T-helper 22 cell (primary cell): ENCODE measurements around the gene NEK1.
A peak's percentile ranks its signal among the peaks of the same experiment; 100 is the strongest.
"Not testable (repeated sequence)": the region's sequence is repeated elsewhere in the genome, so short reads cannot be mapped to it uniquely, and the experiment has no call there.

ENCODE experiments used
- DNase-seq: peaks from one replicate; pipeline ENCODE4 v3.0.0-alpha.2; 2020; ENCODE audit warnings: low read depth

The NEK1 gene

GRCh38 chr4:169626331-169627282, 14.2 kb upstream of the NEK1 start:
- no peak for DNase-seq

- DNase-seq = no peak
These were observed 13.5 kb upstream of the NEK1 start for GRCh38 chr4:169625886-169626285.

- DNase-seq = not testable (repeated sequence)
These were observed 11.6 kb upstream of the NEK1 start for GRCh38 chr4:169624012-169624411.

GRCh38 chr4:169622566-169622965, 10.2 kb upstream of the NEK1 start:
- no peak for DNase-seq

- peak; percentile 49 for DNase-seq
These were observed 9.5 kb upstream of the NEK1 start for GRCh38 chr4:169621731-169622492.

GRCh38 chr4:169620880-169621248, 8.5 kb upstream of the NEK1 start:
- no peak for DNase-seq

GRCh38 chr4:169619958-169620879, 7.8 kb upstream of the NEK1 start, which contains the start of gene CLCN3:
CLCN3 (plus strand) TSS chr4:169620578; CDS start chr4:169635929, 15,351 bp downstream.
- peak; percentile 78 for DNase-seq

- peak; percentile 37 for DNase-seq
These were observed 7.2 kb upstream of the NEK1 start for GRCh38 chr4:169619518-169619957.

GRCh38 chr4:169618986-169619385, 6.6 kb upstream of the NEK1 start:
- DNase-seq = no peak

- DNase-seq = no peak
These were observed 5.9 kb upstream of the NEK1 start for GRCh38 chr4:169618286-169618685.

- DNase-seq = no peak
These were observed 4.9 kb upstream of the NEK1 start for GRCh38 chr4:169617306-169617705.

GRCh38 chr4:169616846-169617245, 4.5 kb upstream of the NEK1 start:
- DNase-seq = no peak

- no peak for DNase-seq
These were observed 3.2 kb upstream of the NEK1 start for GRCh38 chr4:169615467-169616106.

- DNase-seq = peak; percentile 47
These were observed 782 bp upstream of the NEK1 start for GRCh38 chr4:169612871-169613859.

- DNase-seq = no peak
These were observed 1.2 kb downstream of the NEK1 start for GRCh38 chr4:169611157-169611556.

- DNase-seq = no peak
These were observed 7.5 kb downstream of the NEK1 start for GRCh38 chr4:169604903-169605331.

GRCh38 chr4:169604131-169604900, 8.1 kb downstream of the NEK1 start:
- DNase-seq = no peak

GRCh38 chr4:169603312-169603711, 9.1 kb downstream of the NEK1 start:
- no peak for DNase-seq
